IMR-90 (cell line): ENCODE data around the gene ZNF546. TPM values are rescaled to one million over a fixed set of nuclear protein-coding genes. Genes with fewer than 3 reads are reported as not detected.

Experiments used
- ATAC-seq: fragments of 200-7000 bp; cut with Tn5 transposase; 2 replicates; pipeline ENCODE4 v1.9.1; 2020; ENCODE audit warnings: low read depth, mild to moderate bottlenecking, moderate library complexity
- BruUV-seq: library from RNA; stranded (reverse); fragments of 400-500 nt; replicated peaks from 2 replicates; lab custom pipeline; 2021; lab: Mats Ljungman, UMichigan
- CTCF ChIA-PET: fragments of 300-600 bp; formaldehyde crosslinking; extraction: SDS; loops from one replicate; lab custom pipeline; 2021; ENCODE audit warnings: antibody characterized with exemption; lab: Yijun Ruan, JAX
- POLR2A ChIA-PET: fragments of 300-600 bp; sonication (Branson Sonifier 250); formaldehyde crosslinking; loops from one replicate; lab custom pipeline; 2022; ENCODE audit warnings: antibody characterized with exemption; ENCODE audit not compliant: unreplicated experiment; lab: Charles Lee
- DNase-seq: peaks from one replicate; pipeline ENCODE4 v3.0.0; 2013
- H2AFZ ChIP-seq: replicated peaks from 2 replicates; pipeline ENCODE3; 2013; ENCODE audit warnings: low read length, mild to moderate bottlenecking; ENCODE audit not compliant: poor library complexity
- H2AK5ac ChIP-seq: 2 replicates; pipeline ENCODE4 v1.6.1; 2013; ENCODE audit warnings: low read depth, low read length, inconsistent platforms
- H2AK9ac ChIP-seq: replicated peaks from 2 replicates; pipeline ENCODE3; 2013; ENCODE audit warnings: mild to moderate bottlenecking, low read depth, low read length, moderate library complexity; ENCODE audit not compliant: poor library complexity
- H2BK120ac ChIP-seq: 2 replicates; pipeline ENCODE4 v1.6.1; 2013; ENCODE audit warnings: low read depth, low read length, inconsistent platforms
- H2BK15ac ChIP-seq: 3 replicates; pipeline ENCODE4 v1.6.1; 2013; ENCODE audit warnings: low read depth, low read length, inconsistent platforms
- H2BK20ac ChIP-seq: 2 replicates; pipeline ENCODE4 v1.6.1; 2013; ENCODE audit warnings: low read depth, mild to moderate bottlenecking, inconsistent platforms, low read length, moderate library complexity
- H2BK5ac ChIP-seq: 2 replicates; pipeline ENCODE4 v1.6.1; 2013; ENCODE audit warnings: mild to moderate bottlenecking, low read depth, low read length, inconsistent platforms; ENCODE audit not compliant: poor library complexity, severe bottlenecking
- H3K14ac ChIP-seq: replicated peaks from 2 replicates; pipeline ENCODE4 v1.6.1; 2013; ENCODE audit warnings: low read depth, low read length, inconsistent platforms
- H3K18ac ChIP-seq: 2 replicates; pipeline ENCODE4 v1.6.1; 2013; ENCODE audit warnings: low read depth, low read length, control low read depth
- H3K23ac ChIP-seq: 2 replicates; pipeline ENCODE4 v1.6.1; 2013; ENCODE audit warnings: low read depth, low read length, inconsistent platforms
- H3K27ac ChIP-seq: 2 replicates; pipeline ENCODE4 v1.5.1; 2013; ENCODE audit warnings: mild to moderate bottlenecking, control low read depth, low read length; ENCODE audit not compliant: insufficient read depth
- H3K27me3 ChIP-seq: 2 replicates; pipeline ENCODE4 v1.6.1; 2013; ENCODE audit warnings: low read length; ENCODE audit not compliant: control insufficient read depth, insufficient read depth
- H3K36me3 ChIP-seq: 2 replicates; pipeline ENCODE4 v1.6.1; 2013; ENCODE audit warnings: low read length, mixed read lengths; ENCODE audit not compliant: control insufficient read depth, insufficient read depth
- H3K4ac ChIP-seq: 2 replicates; pipeline ENCODE4 v1.6.1; 2013; ENCODE audit warnings: low read depth, low read length, inconsistent platforms
- H3K4me1 ChIP-seq: 2 replicates; pipeline ENCODE4 v1.6.1; 2013; ENCODE audit warnings: low read length, mixed read lengths; ENCODE audit not compliant: control insufficient read depth, insufficient read depth
- H3K4me2 ChIP-seq: 2 replicates; pipeline ENCODE4 v1.6.1; 2013; ENCODE audit warnings: low read depth, mild to moderate bottlenecking, control low read depth, low read length, moderate library complexity
- H3K4me3 ChIP-seq: 2 replicates; pipeline ENCODE4 v1.5.1; 2013; ENCODE audit warnings: low read depth, mild to moderate bottlenecking, control low read depth, low read length, moderate library complexity; ENCODE audit not compliant: insufficient read depth
- H3K56ac ChIP-seq: 2 replicates; pipeline ENCODE4 v1.6.1; 2013; ENCODE audit warnings: low read length, inconsistent platforms; ENCODE audit not compliant: insufficient read depth; ENCODE audit errors: extremely low read depth
- H3K79me1 ChIP-seq, 2 experiments: 2 replicates each; pipeline ENCODE4 v1.6.1; 2013; ENCODE audit warnings: low read length in 2 of 2, inconsistent platforms in 1 of 2, low read depth in 1 of 2
- H3K9ac ChIP-seq: 2 replicates; pipeline ENCODE4 v1.6.1; 2013; ENCODE audit warnings: low read depth, low read length, control low read depth
- H3K9me1 ChIP-seq: 2 replicates; pipeline ENCODE4 v1.6.1; 2013; ENCODE audit warnings: low read length, inconsistent platforms; ENCODE audit not compliant: insufficient read depth
- H3K9me3 ChIP-seq: 2 replicates; pipeline ENCODE4 v1.6.1; 2013; ENCODE audit warnings: low read length; ENCODE audit not compliant: control insufficient read depth, insufficient read depth
- H4K20me1 ChIP-seq: 2 replicates; pipeline ENCODE4 v1.6.1; 2013; ENCODE audit warnings: low read length, inconsistent platforms; ENCODE audit not compliant: insufficient read depth
- H4K5ac ChIP-seq: 2 replicates; pipeline ENCODE4 v1.6.1; 2013; ENCODE audit warnings: mild to moderate bottlenecking, low read depth, low read length, control low read depth
- H4K8ac ChIP-seq, 2 experiments: 2 replicates each; pipeline ENCODE4 v1.6.1; 2013; ENCODE audit warnings: low read depth in 2 of 2, low read length in 2 of 2, control low read depth in 1 of 2, inconsistent platforms in 1 of 2
- H4K91ac ChIP-seq: 2 replicates; pipeline ENCODE4 v1.6.1; 2013; ENCODE audit warnings: low read depth, low read length, inconsistent platforms; ENCODE audit not compliant: insufficient read depth
- BHLHE40 ChIP-seq: fragments of 150-350 bp; IDR thresholded peaks from 2 replicates; pipeline ENCODE4 v1.6.1; 2016; ENCODE audit warnings: mild to moderate bottlenecking, low read depth, low read length
- CEBPB ChIP-seq: IDR thresholded peaks from 2 replicates; pipeline ENCODE4 v1.6.1; 2012; ENCODE audit warnings: low read depth, low read length, improper control_type of control experiment
- CHD1 ChIP-seq: IDR thresholded peaks from 2 replicates; pipeline ENCODE4 v1.6.1; 2012; ENCODE audit warnings: low read depth, low read length, improper control_type of control experiment
- ELK1 ChIP-seq: fragments of 150-350 bp; IDR thresholded peaks from 2 replicates; pipeline ENCODE4 v1.6.1; 2016; ENCODE audit warnings: low read depth, mild to moderate bottlenecking, low read length, moderate library complexity, borderline replicate concordance
- FOS ChIP-seq: fragments of 150-350 bp; IDR thresholded peaks from 2 replicates; pipeline ENCODE4 v1.6.1; 2016; ENCODE audit warnings: low read depth, low read length
- MAFK ChIP-seq: IDR thresholded peaks from 2 replicates; pipeline ENCODE4 v1.6.1; 2012; ENCODE audit warnings: low read depth, low read length, improper control_type of control experiment
- MAZ ChIP-seq: IDR thresholded peaks from 2 replicates; pipeline ENCODE4 v1.6.1; 2012; ENCODE audit warnings: low read depth, mild to moderate bottlenecking, low read length, improper control_type of control experiment, moderate library complexity, borderline replicate concordance
- MXI1 ChIP-seq: IDR thresholded peaks from 2 replicates; pipeline ENCODE4 v1.6.1; 2012; ENCODE audit warnings: low read depth, mild to moderate bottlenecking, low read length, moderate library complexity, borderline replicate concordance
- RAD21 ChIP-seq: IDR thresholded peaks from 2 replicates; pipeline ENCODE4 v1.6.1; 2012; ENCODE audit warnings: low read length, improper control_type of control experiment
- SMC3 ChIP-seq: fragments of 150-350 bp; IDR thresholded peaks from 2 replicates; pipeline ENCODE4 v1.6.1; 2016; ENCODE audit warnings: low read depth, mild to moderate bottlenecking, antibody characterized with exemption, low read length, moderate library complexity
- WGBS, 2 experiments: methylation state at CpG; one replicate each; pipeline versions ENCODE4 v1.1.5 to v1.1.7; 2013; ENCODE audit warnings: missing lambda C conversion rate in 2 of 2; ENCODE audit not compliant: insufficient read length in 1 of 2; ENCODE audit errors: extremely low coverage in 2 of 2; 5-methylcytosine and 5-hydroxymethylcytosine counted together
- dilution Hi-C: fragments of 300-500 bp; cut with HindIII; formaldehyde crosslinking; loops from one replicate; pipeline ENCODE4 v1.14.3; 2018; ENCODE audit warnings: low sequenced_read_pairs; ENCODE audit not compliant: unreplicated experiment
- in situ Hi-C: fragments of 300-500 bp; cut with MboI; formaldehyde crosslinking; loops from 3 replicates; pipeline ENCODE4 v1.14.3; 2019; ENCODE audit warnings: low sequenced_read_pairs, inconsistent platforms, mixed read lengths
- intact Hi-C: fragments of 100-400 bp; cut with micrococcal nuclease; formaldehyde crosslinking; loops from 2 replicates; pipeline ENCODE4 v1.10.0; 2022
- polyA plus RNA-seq, 3 experiments: library from polyadenylated mRNA; depleted of rRNA; stranded (reverse); fragments of >200 nt; gene quantifications; 2 replicates each; pipeline ENCODE4 v1.2.3, GENCODE V29; 2012; ENCODE audit warnings: low replicate concordance in 1 of 3
- total RNA-seq: library from RNA; depleted of rRNA; stranded (reverse); fragments of >200 nt; gene quantifications from 2 replicates; pipeline ENCODE4 v1.2.3, GENCODE V29; 2012

ZNF546 gene
- total and polyA plus RNA-seq, 2 of the 4 experiments (the other 2 are of a cell fraction) = 1.6 to 6.5 TPM

DNA sequence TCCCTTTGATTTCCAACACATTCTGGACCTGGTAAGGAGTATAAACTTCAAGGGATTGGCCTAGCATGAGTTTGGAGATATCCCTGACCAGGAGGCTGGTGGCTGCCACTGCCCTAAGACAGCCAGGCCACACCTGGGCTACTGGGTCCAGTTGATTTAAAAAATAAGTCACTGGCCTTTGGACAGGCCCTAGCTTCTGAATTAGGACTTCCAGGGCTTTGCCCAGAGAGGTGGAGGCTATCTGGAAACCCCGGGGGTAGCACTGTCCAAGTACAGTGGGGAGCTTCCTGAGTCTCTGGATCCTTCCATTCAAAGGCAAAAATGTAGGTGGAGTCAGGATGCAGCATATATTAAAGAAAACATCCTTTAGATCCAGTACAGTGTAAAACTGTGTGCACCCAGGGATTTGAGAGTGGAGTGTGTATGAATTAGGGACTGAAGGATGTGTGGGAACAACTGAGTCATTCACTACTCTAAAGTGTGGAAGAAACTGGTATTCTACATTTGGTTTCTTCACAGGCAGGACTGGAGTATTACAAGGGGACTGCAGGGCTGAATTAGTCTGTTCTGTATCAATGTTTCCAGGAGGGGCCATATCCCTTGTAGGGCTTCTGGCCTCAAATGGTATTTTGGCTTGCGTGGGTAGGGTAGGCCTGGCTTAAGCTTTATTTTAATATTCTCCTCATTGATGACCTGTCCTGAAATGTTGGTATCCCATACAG, 47.7 kb upstream of the ZNF546 start:
- Histone ChIP-seq H2AK9ac (no peak overlapping the region), H3K9me1 (no peaks in the 10 kb centered on the region), H3K4me1 (no peaks in the 10 kb centered on the region), H3K27me3 (no peaks in the 10 kb centered on the region), H3K18ac (no peak overlapping the region), H2BK5ac (no peak overlapping the region), H3K4ac (no peak overlapping the region), H4K91ac (no peak overlapping the region), H3K27ac (no peak overlapping the region), H3K4me2 (no peak overlapping the region), H2AK5ac (no peak overlapping the region), H4K8ac (no peak overlapping the region), H2BK15ac (no peak overlapping the region), H2BK20ac (no peak overlapping the region), H4K5ac (no peak overlapping the region), H3K36me3 (no peaks in the 10 kb centered on the region), H3K23ac (no peak overlapping the region), H3K9ac (no peak overlapping the region), H3K14ac (no peak overlapping the region), H2AFZ (no peak overlapping the region), H3K56ac (no peak overlapping the region), H2BK120ac (no peak overlapping the region), H3K79me1 (no peaks in the 10 kb centered on the region), H3K9me3 (no peaks in the 10 kb centered on the region), H3K4me3 (no peak overlapping the region), H4K20me1 (no peaks in the 10 kb centered on the region)
- in situ Hi-C loops (no loop called here), dilution Hi-C loops (no loop called here), intact Hi-C loops (no loop called here)
- no TSS peak for BruUV-seq
- DNase-seq (no peak), ATAC-seq (no peak)
- ChIA-PET POLR2A (no interaction called here), CTCF (no interaction called here)
- no peak for TF ChIP-seq CHD1
- TF ChIP-seq MXI1 = no peak
- TF ChIP-seq FOS = no peak
- TF ChIP-seq MAFK = no peak
- TF ChIP-seq BHLHE40 = no peak
- no peak for TF ChIP-seq RAD21
- TF ChIP-seq CEBPB = no peak
- no peak for TF ChIP-seq SMC3
- no peak for TF ChIP-seq MAZ
- no peak for TF ChIP-seq ELK1
- no CpG with 5 or more reads among the region's 2 CpGs for WGBS, 2 experiments
